HL-60 (cell line): ENCODE results near the gene SLC38A6.

Source experiments
- DNase-seq, 2 experiments: peaks; one replicate each; pipeline ENCODE4 v3.0.0-alpha.2; 2010 to 2020; ENCODE audit warnings: low read depth in 1 of 2, low spot score in 1 of 2
- H3K27ac ChIP-seq: fragments of 250-450 bp; sonication (Bioruptor Pico); replicated peaks from 2 replicates; pipeline ENCODE4 v1.5.1; 2020; ENCODE audit warnings: mild to moderate bottlenecking, moderate library complexity
- H3K27me3 ChIP-seq: fragments of 250-450 bp; sonication (Bioruptor Pico); 2 replicates; pipeline ENCODE4 v1.5.1; 2021; ENCODE audit warnings: mild to moderate bottlenecking, moderate library complexity; ENCODE audit not compliant: insufficient read depth, poor library complexity, severe bottlenecking
- H3K4me3 ChIP-seq: replicated peaks from 2 replicates; pipeline ENCODE4 v1.5.1; 2011; ENCODE audit warnings: mild to moderate bottlenecking, control low read depth, low read length; ENCODE audit not compliant: insufficient read depth
- GABPA ChIP-seq: IDR thresholded peaks from 2 replicates; pipeline ENCODE4 v1.6.1; 2012; ENCODE audit warnings: low read depth
- POLR2AphosphoS5 ChIP-seq: IDR thresholded peaks from 2 replicates; pipeline ENCODE4 v1.6.1; 2012; ENCODE audit warnings: low read depth
- REST ChIP-seq: IDR thresholded peaks from 2 replicates; pipeline ENCODE4 v1.6.1; 2012; ENCODE audit warnings: low read depth; ENCODE audit not compliant: insufficient replicate concordance
- SPI1 ChIP-seq: IDR thresholded peaks from 2 replicates; pipeline ENCODE4 v1.6.1; 2012; ENCODE audit warnings: low read depth, mild to moderate bottlenecking, borderline replicate concordance
- TF ChIP-seq, protein P1 (sequence below): IDR thresholded peaks from one replicate; pipeline ENCODE4 v1.5.1; 2011; ENCODE audit warnings: low read length, control low read depth, inconsistent platforms; ENCODE audit not compliant: insufficient read depth

Gene SLC38A6

GRCh38 chr14:60974090-60974651 is 6.9 kb upstream of the SLC38A6 start:
- Histone ChIP-seq H3K4me3 (no peak overlapping the region), H3K27ac (no peak overlapping the region), H3K27me3 (no peaks in the 10 kb centered on the region)
- TF ChIP-seq POLR2AphosphoS5 (no peak), SPI1 (no peak), GABPA (no peak), REST (no peak)
- TF ChIP-seq, protein P1, sequence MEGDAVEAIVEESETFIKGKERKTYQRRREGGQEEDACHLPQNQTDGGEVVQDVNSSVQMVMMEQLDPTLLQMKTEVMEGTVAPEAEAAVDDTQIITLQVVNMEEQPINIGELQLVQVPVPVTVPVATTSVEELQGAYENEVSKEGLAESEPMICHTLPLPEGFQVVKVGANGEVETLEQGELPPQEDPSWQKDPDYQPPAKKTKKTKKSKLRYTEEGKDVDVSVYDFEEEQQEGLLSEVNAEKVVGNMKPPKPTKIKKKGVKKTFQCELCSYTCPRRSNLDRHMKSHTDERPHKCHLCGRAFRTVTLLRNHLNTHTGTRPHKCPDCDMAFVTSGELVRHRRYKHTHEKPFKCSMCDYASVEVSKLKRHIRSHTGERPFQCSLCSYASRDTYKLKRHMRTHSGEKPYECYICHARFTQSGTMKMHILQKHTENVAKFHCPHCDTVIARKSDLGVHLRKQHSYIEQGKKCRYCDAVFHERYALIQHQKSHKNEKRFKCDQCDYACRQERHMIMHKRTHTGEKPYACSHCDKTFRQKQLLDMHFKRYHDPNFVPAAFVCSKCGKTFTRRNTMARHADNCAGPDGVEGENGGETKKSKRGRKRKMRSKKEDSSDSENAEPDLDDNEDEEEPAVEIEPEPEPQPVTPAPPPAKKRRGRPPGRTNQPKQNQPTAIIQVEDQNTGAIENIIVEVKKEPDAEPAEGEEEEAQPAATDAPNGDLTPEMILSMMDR = no peak
- DNase-seq = no peak

GRCh38 chr14:60975551-60975950 is 5.5 kb upstream of the SLC38A6 start:
- H3K27me3 ChIP-seq = no peaks in the 10 kb centered on the region
- TF ChIP-seq GABPA (no peak), POLR2AphosphoS5 (no peak), SPI1 (no peak), REST (no peak)
- TF ChIP-seq, protein P1 = no peak
- DNase-seq = no peak
- no peak overlapping the region for H3K27ac ChIP-seq
- no peak overlapping the region for H3K4me3 ChIP-seq

DNA sequence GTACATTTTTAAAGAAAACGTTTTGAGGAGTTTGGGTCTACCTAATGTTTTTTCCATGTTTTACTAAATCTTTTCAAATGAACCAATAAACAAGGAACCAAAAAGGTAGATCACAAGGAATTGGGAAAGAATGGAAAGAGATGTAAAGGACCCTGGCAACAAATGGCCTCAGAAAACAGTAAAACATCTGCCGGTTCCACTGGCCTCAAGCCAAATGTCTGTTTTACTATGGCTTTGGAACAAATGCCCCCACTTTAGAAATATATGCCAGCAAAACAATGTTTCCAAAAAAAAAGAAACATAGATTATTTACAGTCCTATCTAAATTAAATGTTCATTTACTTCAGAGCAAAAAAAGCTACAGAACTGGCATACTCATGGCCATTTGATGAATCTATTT is 3.2 kb upstream of the SLC38A6 start:
- Histone ChIP-seq H3K27ac (no peak overlapping the region), H3K4me3 (no peak overlapping the region), H3K27me3 (no peaks in the 10 kb centered on the region)
- TF ChIP-seq POLR2AphosphoS5 (no peak), SPI1 (no peak), REST (no peak), GABPA (no peak)
- TF ChIP-seq, protein P1 = no peak
- DNase-seq = no peak
